ENCODE data around the gene OR4C16.

The OR4C16 gene

GRCh38 chr11:55571828-55572227 lies at the start of gene OR4C16:
TSS of gene OR4C16 (plus strand) at chr11:55572128. CDS start at chr11:55572128, 0 bp downstream.
- no peak for DNase-seq

GRCh38 chr11:55554169-55554568 lies 17.8 kb upstream of the OR4C16 start, which contains the start of gene OR4C15:
TSS of gene OR4C15 (plus strand) at chr11:55554469. CDS start at chr11:55554469, 0 bp downstream.
- no peak for DNase-seq

- no peak for DNase-seq
Measured at GRCh38 chr11:55572548-55572947, 620 bp downstream of the OR4C16 start.

- DNase-seq, result no peak
Measured at GRCh38 chr11:55607545-55607944, 35.6 kb downstream of the OR4C16 start, which contains the start of gene OR4C11. TSS of gene OR4C11 (minus strand) at chr11:55607645. CDS start at chr11:55604373, 3,272 bp downstream.
